ENCODE measurements around the gene DOCK4.

GRCh38 chr7:112022128-112022527 is 184.1 kb downstream of the DOCK4 start:
- TF ChIP-seq CTCF (conservative IDR thresholded peaks at IDR 0.05): no peak
- no peak for TF ChIP-seq ZFX (IDR thresholded peaks at IDR 0.05)

Data from C4-2B (cell line).